Measurements from ENCODE around the gene COG5. TPM values are rescaled to one million over a fixed set of nuclear protein-coding genes. Genes with fewer than 3 reads are reported as not detected.

Gene COG5
- total RNA-seq, 1 donor from 2014 or later = 55.2 TPM

DNA sequence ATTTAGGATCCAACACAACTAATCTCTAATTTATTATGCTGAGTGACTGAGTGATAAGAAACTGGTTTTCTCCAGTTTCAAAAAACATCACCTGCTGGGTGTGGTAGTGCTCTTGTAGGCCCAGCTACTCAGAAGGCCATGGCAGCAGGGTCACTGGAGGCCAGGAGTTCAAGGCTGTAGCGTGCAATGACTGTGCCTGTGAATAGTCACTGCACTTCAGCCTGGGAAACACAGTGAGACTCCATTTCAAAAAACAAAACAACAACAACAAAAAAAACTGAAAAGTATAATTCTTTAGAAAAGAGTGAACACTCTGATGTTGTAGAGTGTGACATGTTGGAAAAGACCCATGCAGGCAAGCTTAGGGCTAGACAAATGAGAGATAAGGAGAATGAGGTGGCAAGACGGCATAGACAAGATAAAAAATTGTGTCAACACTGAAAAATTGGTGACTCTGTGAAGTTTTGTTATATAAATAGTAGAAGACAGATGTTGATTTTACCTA, 243.9 kb downstream of the COG5 start:
- no peak for TF ChIP-seq POLR2A (IDR thresholded peaks at IDR 0.05)
- no peak for TF ChIP-seq POLR2AphosphoS5 (IDR thresholded peaks at IDR 0.05; ENCODE audit: insufficient read depth in 1 of 2, low read depth in 1 of 2)
- Histone ChIP-seq H3K9me3 (no peaks in the 10 kb centered on the region), H3K36me3 (peaks cover 0 to 11% of the 10 kb centered on the region in 2 donors), H3K4me1 (peaks cover 15% of the 10 kb centered on the region), H3K27ac (no peak overlapping the region), H3K27me3 (no peaks in the 10 kb centered on the region), H3K4me3 (no peak overlapping the region)
- DNase-seq (ENCODE audit: extremely low spot score in 2 of 2) = no peak
- intact Hi-C loops (cut with DNase I) = no loop called here

DNA sequence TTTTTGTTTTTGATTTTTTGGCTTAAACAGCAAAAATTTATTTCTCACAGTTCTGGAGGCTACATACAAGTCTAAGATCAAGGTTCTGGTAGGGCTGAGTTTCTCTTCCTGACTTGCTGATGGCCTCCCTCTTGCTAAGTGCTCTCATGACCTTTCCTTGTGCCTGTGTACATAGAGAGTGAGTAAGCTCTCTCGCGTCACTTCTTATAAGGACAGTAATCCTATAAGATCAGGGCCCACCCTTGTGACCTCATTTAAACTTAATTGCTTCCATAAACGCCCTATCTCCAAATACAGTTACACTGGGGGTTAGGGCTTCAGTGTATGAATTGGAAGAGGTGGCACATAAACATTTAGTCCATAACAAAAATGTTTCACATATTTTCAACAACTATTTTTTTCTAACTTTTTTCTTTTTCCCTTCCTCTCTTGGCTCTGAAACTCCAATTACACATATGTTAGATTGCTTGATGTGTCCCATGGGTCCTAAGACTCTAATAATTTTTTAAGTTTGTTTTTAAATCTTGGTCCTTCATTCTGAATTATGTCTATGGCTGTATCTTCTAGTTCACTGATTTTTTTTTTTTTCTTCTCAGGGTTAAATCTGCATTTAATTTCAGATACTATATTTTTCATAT, 245.1 kb downstream of the COG5 start:
- no peaks in the 10 kb centered on the region for H3K9me3 ChIP-seq
- intact Hi-C loops (cut with DNase I) = no loop called here
- no peak overlapping the region for H3K27ac ChIP-seq
- H3K4me1 ChIP-seq = peaks cover 15% of the 10 kb centered on the region
- TF ChIP-seq, protein P1, sequence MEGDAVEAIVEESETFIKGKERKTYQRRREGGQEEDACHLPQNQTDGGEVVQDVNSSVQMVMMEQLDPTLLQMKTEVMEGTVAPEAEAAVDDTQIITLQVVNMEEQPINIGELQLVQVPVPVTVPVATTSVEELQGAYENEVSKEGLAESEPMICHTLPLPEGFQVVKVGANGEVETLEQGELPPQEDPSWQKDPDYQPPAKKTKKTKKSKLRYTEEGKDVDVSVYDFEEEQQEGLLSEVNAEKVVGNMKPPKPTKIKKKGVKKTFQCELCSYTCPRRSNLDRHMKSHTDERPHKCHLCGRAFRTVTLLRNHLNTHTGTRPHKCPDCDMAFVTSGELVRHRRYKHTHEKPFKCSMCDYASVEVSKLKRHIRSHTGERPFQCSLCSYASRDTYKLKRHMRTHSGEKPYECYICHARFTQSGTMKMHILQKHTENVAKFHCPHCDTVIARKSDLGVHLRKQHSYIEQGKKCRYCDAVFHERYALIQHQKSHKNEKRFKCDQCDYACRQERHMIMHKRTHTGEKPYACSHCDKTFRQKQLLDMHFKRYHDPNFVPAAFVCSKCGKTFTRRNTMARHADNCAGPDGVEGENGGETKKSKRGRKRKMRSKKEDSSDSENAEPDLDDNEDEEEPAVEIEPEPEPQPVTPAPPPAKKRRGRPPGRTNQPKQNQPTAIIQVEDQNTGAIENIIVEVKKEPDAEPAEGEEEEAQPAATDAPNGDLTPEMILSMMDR (IDR thresholded peaks at IDR 0.05) = no peak
- TF ChIP-seq POLR2A (IDR thresholded peaks at IDR 0.05) (no peak), POLR2AphosphoS5 (IDR thresholded peaks at IDR 0.05; ENCODE audit: insufficient read depth in 1 of 2, low read depth in 1 of 2) (no peak)
- H3K36me3 ChIP-seq = peaks cover 0 to 8% of the 10 kb centered on the region in 2 donors
- H3K27me3 ChIP-seq = no peaks in the 10 kb centered on the region
- no peak for DNase-seq (ENCODE audit: extremely low spot score in 2 of 2)
- H3K4me3 ChIP-seq = no peak overlapping the region

DNA sequence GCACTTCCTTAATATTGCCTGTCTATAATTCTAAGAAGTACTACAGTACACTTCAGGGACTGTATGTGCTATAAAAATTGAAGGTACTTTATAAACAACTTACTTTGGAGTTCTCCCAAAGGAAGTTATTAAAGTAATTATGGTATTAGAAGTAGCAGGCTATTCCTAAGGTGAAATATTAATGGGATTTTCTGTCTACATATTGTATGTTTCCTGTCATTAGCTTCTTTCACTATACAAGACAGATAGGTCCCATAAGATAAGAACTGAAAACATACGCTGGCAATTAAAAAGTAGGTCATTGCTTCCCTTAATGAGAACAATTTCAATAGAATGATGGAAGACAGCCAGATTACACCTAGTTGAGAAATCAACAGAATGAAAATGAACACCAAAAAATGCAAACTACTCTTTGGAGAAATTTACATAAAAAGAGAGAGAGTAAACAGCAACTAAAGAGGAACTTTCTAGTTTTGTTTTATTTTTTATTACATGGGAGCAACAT, 248.0 kb downstream of the COG5 start:
- DNase-seq (ENCODE audit: extremely low spot score in 2 of 2) = no peak
- Histone ChIP-seq H3K9me3 (no peaks in the 10 kb centered on the region), H3K4me3 (no peak overlapping the region), H3K4me1 (peaks cover 15% of the 10 kb centered on the region), H3K27me3 (no peaks in the 10 kb centered on the region), H3K27ac (no peak overlapping the region), H3K36me3 (no peaks in the 10 kb centered on the region)
- TF ChIP-seq, protein P1 (IDR thresholded peaks at IDR 0.05) = no peak
- intact Hi-C loops (cut with DNase I) = no loop called here

DNA sequence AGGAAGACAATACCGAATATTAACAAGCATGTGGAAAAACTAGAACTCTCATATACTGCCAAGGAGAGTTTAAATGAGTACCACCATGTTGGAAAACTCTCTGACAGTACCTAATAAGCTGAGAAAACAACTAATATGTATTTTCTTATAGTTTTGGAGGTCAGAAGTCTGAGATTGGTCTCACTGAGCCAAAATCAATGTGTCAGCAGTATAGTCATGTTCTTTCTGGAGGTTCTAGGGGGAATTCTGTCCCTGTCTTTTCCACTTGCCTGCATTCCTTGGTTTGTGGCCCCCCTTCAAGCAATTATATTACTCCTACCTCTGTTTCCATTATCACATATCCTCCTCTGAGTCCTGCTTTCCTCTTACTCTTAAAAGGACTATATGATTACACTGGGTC, 250.4 kb downstream of the COG5 start:
- Histone ChIP-seq H3K9me3 (no peaks in the 10 kb centered on the region), H3K4me1 (peaks cover 15% of the 10 kb centered on the region), H3K4me3 (no peak overlapping the region), H3K36me3 (no peaks in the 10 kb centered on the region), H3K27me3 (no peaks in the 10 kb centered on the region), H3K27ac (no peak overlapping the region)
- intact Hi-C loops (cut with DNase I) = no loop called here
- DNase-seq (ENCODE audit: extremely low spot score in 2 of 2) = no peak
- TF ChIP-seq, protein P1 (IDR thresholded peaks at IDR 0.05) = no peak
- TF ChIP-seq POLR2AphosphoS5 (IDR thresholded peaks at IDR 0.05; ENCODE audit: insufficient read depth in 1 of 2, low read depth in 1 of 2) = no peak
- TF ChIP-seq POLR2A (IDR thresholded peaks at IDR 0.05) = no peak

DNA sequence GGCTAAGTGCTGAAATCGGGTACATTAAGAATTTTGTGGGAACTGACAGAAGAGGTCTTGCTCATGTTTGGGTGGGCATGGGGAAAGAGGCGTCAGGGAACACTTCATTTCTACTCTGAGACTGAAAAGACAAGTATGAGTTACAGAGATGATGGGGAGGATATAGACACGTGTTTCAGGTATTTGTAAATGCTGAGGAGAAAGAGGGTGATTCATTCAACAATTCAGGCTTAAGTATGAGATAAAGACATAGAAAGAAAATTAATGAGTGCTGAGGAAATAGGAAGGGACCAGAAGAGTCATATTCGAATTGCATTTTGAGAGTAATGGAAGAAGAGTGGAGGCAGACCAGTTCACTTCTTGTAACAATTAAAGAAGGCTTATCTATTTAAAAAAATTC, 251.3 kb downstream of the COG5 start:
- no peak overlapping the region for H3K4me3 ChIP-seq
- no peaks in the 10 kb centered on the region for H3K36me3 ChIP-seq
- DNase-seq (ENCODE audit: extremely low spot score in 2 of 2) = no peak
- no peaks in the 10 kb centered on the region for H3K27me3 ChIP-seq
- H3K4me1 ChIP-seq = peaks cover 15% of the 10 kb centered on the region
- TF ChIP-seq POLR2A (IDR thresholded peaks at IDR 0.05) = no peak
- TF ChIP-seq POLR2AphosphoS5 (IDR thresholded peaks at IDR 0.05; ENCODE audit: insufficient read depth in 1 of 2, low read depth in 1 of 2) = no peak
- no peak overlapping the region for H3K27ac ChIP-seq
- intact Hi-C loops (cut with DNase I) = no loop called here
- no peaks in the 10 kb centered on the region for H3K9me3 ChIP-seq

DNA sequence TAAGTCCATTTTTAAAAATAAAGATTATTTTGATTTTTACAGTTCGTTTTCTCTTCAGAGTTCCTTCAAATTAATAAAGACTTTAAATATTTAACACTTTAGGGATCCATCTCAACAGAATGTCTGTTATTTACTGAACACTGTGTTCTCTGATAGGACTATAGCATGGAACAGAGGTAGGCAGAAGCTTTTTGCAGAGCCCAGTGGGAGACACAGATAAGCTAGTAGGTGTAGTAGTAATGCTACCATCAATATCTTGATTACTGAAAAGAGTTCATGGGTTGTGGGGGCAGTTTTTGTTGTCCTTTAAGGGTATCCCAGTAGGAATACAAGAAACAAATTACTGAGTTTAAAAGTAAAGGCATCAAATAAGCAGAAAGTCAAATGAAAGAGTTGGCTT, 254.4 kb downstream of the COG5 start:
- Histone ChIP-seq H3K9me3 (no peaks in the 10 kb centered on the region), H3K27ac (no peak overlapping the region), H3K4me3 (no peak overlapping the region), H3K36me3 (no peaks in the 10 kb centered on the region), H3K4me1 (no peaks in the 10 kb centered on the region), H3K27me3 (no peaks in the 10 kb centered on the region)
- intact Hi-C loops (cut with DNase I) = no loop called here
- TF ChIP-seq POLR2AphosphoS5 (IDR thresholded peaks at IDR 0.05; ENCODE audit: insufficient read depth in 1 of 2, low read depth in 1 of 2) (no peak), POLR2A (IDR thresholded peaks at IDR 0.05) (no peak)
- TF ChIP-seq, protein P1 (IDR thresholded peaks at IDR 0.05) = no peak
- no peak for DNase-seq (ENCODE audit: extremely low spot score in 2 of 2)
